UCSD-AML1 (cell line): ENCODE data around the gene ANGPTL7.

Source experiments
- DNase-seq: peaks from one replicate; lab custom pipeline; 2025; ENCODE audit not compliant: unreplicated experiment; lab: John Stamatoyannopoulos, UW

ANGPTL7 gene

GRCh38 chr1:11198851-11199594 is 9.9 kb downstream of the ANGPTL7 start:
- no peak for DNase-seq

GRCh38 chr1:11204396-11205190 is 15.4 kb downstream of the ANGPTL7 start:
- no peak for DNase-seq

- DNase-seq, result no peak
Measured at GRCh38 chr1:11207898-11208611, 18.9 kb downstream of the ANGPTL7 start.

- DNase-seq, result no peak
Measured at GRCh38 chr1:11211461-11211860, 22.3 kb downstream of the ANGPTL7 start.

- DNase-seq, result no peak
Measured at GRCh38 chr1:11211925-11212587, 22.9 kb downstream of the ANGPTL7 start.

GRCh38 chr1:11214698-11215380 is 25.7 kb downstream of the ANGPTL7 start:
- DNase-seq, result no peak

- DNase-seq, result no peak
Measured at GRCh38 chr1:11215381-11216005, 26.3 kb downstream of the ANGPTL7 start.

GRCh38 chr1:11216074-11216473 is 26.9 kb downstream of the ANGPTL7 start:
- no peak for DNase-seq

GRCh38 chr1:11227106-11228077 is 38.2 kb downstream of the ANGPTL7 start:
- no peak for DNase-seq

GRCh38 chr1:11229203-11229602 is 40.0 kb downstream of the ANGPTL7 start:
- no peak for DNase-seq

- no peak for DNase-seq
Measured at GRCh38 chr1:11233208-11233607, 44.1 kb downstream of the ANGPTL7 start.

- no peak for DNase-seq
Measured at GRCh38 chr1:11237356-11237755, 48.2 kb downstream of the ANGPTL7 start.

GRCh38 chr1:11238311-11238710 is 49.2 kb downstream of the ANGPTL7 start:
- DNase-seq, result no peak

- DNase-seq, result no peak
Measured at GRCh38 chr1:11245248-11245647, 56.1 kb downstream of the ANGPTL7 start.
